ENCODE data around the gene RPGRIP1. TPM values are rescaled to one million over a fixed set of nuclear protein-coding genes. Genes with fewer than 3 reads are reported as not detected.
"Not testable (repeated sequence)": the region's sequence is repeated elsewhere in the genome, so short reads cannot be mapped to it uniquely, and the experiment has no call there.

The RPGRIP1 gene
- total and polyA plus RNA-seq, 2 experiments from 2014 or later = 0.31 TPM; not detected in 1

- TF ChIP-seq CTCF (IDR thresholded peaks at IDR 0.05; ENCODE audit: low read depth, low read length) = no peak
- peak overlapping the region; percentile 9 for H3K4me3 ChIP-seq
- H3K4me1 ChIP-seq (ENCODE audit: low read depth) = no peaks in the 10 kb centered on the region
- no peak overlapping the region for H3K27ac ChIP-seq
- DNase-seq (ENCODE audit: low read depth in 1 of 2, low spot score in 1 of 2) = peak in 1 of 2 donors; percentile 58
- peaks cover 8% of the 10 kb centered on the region for H3K27me3 ChIP-seq
- H3K9me3 ChIP-seq (ENCODE audit: low read depth) = no peaks in the 10 kb centered on the region
- no peaks in the 10 kb centered on the region for H3K36me3 ChIP-seq
Measured at GRCh38 chr14:21300892-21301291, 21.0 kb downstream of the RPGRIP1 start.

- H3K27ac ChIP-seq = no peak overlapping the region
Measured at GRCh38 chr14:21302013-21302835, 22.3 kb downstream of the RPGRIP1 start.

GRCh38 chr14:21302836-21303140, 22.9 kb downstream of the RPGRIP1 start:
- not testable (repeated sequence) for H3K9me3 ChIP-seq (ENCODE audit: low read depth); H3K4me3 ChIP-seq; H3K27ac ChIP-seq; DNase-seq (ENCODE audit: low read depth in 1 of 2, low spot score in 1 of 2); H3K27me3 ChIP-seq; H3K36me3 ChIP-seq; H3K4me1 ChIP-seq (ENCODE audit: low read depth)

More at GRCh38 chr14:21302013-21302835, 22.3 kb downstream of the RPGRIP1 start:
- Histone ChIP-seq H3K27me3 (peaks cover 8% of the 10 kb centered on the region), H3K4me3 (no peak overlapping the region), H3K36me3 (no peaks in the 10 kb centered on the region), H3K4me1 (ENCODE audit: low read depth) (peaks cover under 1% of the 10 kb centered on the region), H3K9me3 (ENCODE audit: low read depth) (no peaks in the 10 kb centered on the region)
- DNase-seq (ENCODE audit: low read depth in 1 of 2, low spot score in 1 of 2) = no peak
- TF ChIP-seq CTCF (IDR thresholded peaks at IDR 0.05; ENCODE audit: low read depth, low read length) = no peak

- Histone ChIP-seq H3K36me3 (no peaks in the 10 kb centered on the region), H3K4me3 (peak overlapping the region; percentile 27), H3K9me3 (ENCODE audit: low read depth) (no peaks in the 10 kb centered on the region), H3K27ac (peak overlapping the region; percentile 79), H3K4me1 (ENCODE audit: low read depth) (peaks cover 10% of the 10 kb centered on the region), H3K27me3 (no peaks in the 10 kb centered on the region)
- DNase-seq (ENCODE audit: low read depth in 1 of 2, low spot score in 1 of 2) = no peak
- TF ChIP-seq CTCF (IDR thresholded peaks at IDR 0.05; ENCODE audit: low read depth, low read length) = no peak
Measured at GRCh38 chr14:21307637-21308036, 27.8 kb downstream of the RPGRIP1 start.

GRCh38 chr14:21308132-21308478, 28.2 kb downstream of the RPGRIP1 start:
- H3K9me3 ChIP-seq (ENCODE audit: low read depth) = no peaks in the 10 kb centered on the region
- H3K4me1 ChIP-seq (ENCODE audit: low read depth) = peaks cover 10% of the 10 kb centered on the region
- H3K27ac ChIP-seq = peak overlapping the region; percentile 79
- H3K27me3 ChIP-seq = no peaks in the 10 kb centered on the region
- H3K36me3 ChIP-seq = no peaks in the 10 kb centered on the region
- no peak for TF ChIP-seq CTCF (IDR thresholded peaks at IDR 0.05; ENCODE audit: low read depth, low read length)
- peak overlapping the region; percentile 27 for H3K4me3 ChIP-seq
- peak in 1 of 2 donors; percentile 12 for DNase-seq (ENCODE audit: low read depth in 1 of 2, low spot score in 1 of 2)

- DNase-seq (ENCODE audit: low read depth in 1 of 2, low spot score in 1 of 2) = peak; percentile 93 to 95
Measured at GRCh38 chr14:21308479-21309237, 28.8 kb downstream of the RPGRIP1 start.

More at GRCh38 chr14:21308479-21309237, 28.8 kb downstream of the RPGRIP1 start:
- H3K27me3 ChIP-seq = no peaks in the 10 kb centered on the region
- H3K4me3 ChIP-seq = peak overlapping the region; percentile 27
- no peaks in the 10 kb centered on the region for H3K36me3 ChIP-seq
- H3K9me3 ChIP-seq (ENCODE audit: low read depth) = no peaks in the 10 kb centered on the region
- peak overlapping the region; percentile 79 for H3K27ac ChIP-seq
- peaks cover 10% of the 10 kb centered on the region for H3K4me1 ChIP-seq (ENCODE audit: low read depth)
- no peak for TF ChIP-seq CTCF (IDR thresholded peaks at IDR 0.05; ENCODE audit: low read depth, low read length)
